ENCODE data around the gene SLC9A9.
A peak's percentile ranks its signal among the peaks of the same experiment; 100 is the strongest.

SLC9A9 gene

DNA sequence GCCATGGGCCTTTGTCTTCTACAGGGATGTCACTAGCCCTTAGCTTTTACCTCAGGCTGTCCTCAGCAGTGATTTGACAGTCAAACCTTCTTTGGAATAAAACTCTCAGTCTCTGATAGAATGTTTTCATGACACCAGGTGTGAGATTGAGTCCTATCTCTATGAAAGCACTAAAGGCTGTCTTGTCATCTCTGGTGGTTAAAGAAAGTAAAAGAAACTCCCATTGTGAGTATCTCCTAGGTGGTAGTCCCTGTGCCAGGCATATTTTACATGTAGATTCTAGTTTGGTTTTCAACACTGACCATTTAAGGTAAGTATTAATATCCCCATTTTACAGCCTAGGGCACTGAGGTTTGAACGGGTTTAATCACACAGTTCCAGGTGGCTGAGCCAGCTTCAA lies 368.5 kb downstream of the SLC9A9 start:
- DNase-seq (ENCODE audit: low spot score) = no peak
- TF ChIP-seq, protein P1, sequence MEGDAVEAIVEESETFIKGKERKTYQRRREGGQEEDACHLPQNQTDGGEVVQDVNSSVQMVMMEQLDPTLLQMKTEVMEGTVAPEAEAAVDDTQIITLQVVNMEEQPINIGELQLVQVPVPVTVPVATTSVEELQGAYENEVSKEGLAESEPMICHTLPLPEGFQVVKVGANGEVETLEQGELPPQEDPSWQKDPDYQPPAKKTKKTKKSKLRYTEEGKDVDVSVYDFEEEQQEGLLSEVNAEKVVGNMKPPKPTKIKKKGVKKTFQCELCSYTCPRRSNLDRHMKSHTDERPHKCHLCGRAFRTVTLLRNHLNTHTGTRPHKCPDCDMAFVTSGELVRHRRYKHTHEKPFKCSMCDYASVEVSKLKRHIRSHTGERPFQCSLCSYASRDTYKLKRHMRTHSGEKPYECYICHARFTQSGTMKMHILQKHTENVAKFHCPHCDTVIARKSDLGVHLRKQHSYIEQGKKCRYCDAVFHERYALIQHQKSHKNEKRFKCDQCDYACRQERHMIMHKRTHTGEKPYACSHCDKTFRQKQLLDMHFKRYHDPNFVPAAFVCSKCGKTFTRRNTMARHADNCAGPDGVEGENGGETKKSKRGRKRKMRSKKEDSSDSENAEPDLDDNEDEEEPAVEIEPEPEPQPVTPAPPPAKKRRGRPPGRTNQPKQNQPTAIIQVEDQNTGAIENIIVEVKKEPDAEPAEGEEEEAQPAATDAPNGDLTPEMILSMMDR (IDR thresholded peaks at IDR 0.05; ENCODE audit: extremely low read depth, missing control alignments) = no peak

DNA sequence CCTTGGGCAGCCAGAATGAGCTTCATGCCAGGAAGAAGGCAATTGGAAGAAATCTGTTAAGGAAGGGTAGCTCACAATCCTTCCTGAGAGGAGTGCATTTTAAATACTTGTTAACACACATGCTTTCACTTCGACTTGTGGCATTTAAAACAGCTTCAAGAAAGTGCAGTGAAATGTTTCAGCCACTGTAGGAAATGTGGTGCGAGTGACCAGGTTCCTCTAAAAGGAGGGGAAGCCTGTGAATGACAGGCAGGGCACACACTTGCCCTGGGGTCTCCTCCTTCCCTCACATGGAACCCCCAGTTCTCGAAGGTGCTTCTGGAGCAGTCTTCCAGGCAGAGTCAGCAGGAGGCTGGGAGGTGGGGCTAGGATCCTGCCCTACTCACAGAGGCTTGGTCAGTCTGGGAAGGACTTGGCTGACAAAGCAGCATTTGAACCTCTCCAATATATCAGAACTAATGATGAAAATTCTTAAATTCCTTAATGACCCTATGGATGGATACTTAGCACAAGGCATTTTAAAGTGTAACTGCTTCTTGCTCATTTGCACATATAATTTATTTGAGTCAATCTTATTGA lies 370.1 kb downstream of the SLC9A9 start:
- DNase-seq (ENCODE audit: low spot score) = no peak
- TF ChIP-seq, protein P1 (IDR thresholded peaks at IDR 0.05; ENCODE audit: extremely low read depth, missing control alignments) = peak; percentile 1

DNA sequence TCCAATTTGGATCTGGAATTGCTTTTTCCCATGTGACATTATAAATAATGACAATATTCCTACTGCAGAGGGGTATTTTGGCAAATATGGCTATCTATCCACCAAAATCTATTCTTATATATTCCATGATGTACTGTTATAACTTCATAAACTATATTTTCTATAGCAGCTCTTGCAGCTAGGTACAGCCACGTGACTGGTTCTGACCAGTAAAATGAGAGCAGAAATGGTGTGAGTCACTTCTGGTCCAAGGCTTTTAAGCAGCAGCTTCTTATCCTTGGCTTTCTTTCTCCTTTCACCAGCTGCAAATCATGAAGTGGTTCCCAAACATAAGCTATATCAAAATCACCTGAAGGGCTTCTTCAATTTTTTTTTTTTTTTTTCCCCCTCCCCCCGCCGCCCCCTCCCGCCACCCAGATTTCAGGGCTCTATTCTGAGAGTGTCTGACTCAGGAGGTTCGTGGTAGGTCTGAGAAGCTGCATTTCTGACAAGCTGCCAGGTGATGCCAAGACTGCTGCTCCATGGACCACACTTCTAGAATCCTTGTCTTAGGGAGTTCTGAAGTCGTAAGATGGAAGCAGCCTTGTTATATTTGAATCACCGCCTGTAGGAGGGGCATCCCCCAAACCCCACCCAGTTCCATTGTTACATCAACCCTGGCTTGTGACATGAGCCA lies 371.2 kb downstream of the SLC9A9 start:
- DNase-seq (ENCODE audit: low spot score) = no peak
- TF ChIP-seq, protein P1 (IDR thresholded peaks at IDR 0.05; ENCODE audit: extremely low read depth, missing control alignments) = no peak

DNA sequence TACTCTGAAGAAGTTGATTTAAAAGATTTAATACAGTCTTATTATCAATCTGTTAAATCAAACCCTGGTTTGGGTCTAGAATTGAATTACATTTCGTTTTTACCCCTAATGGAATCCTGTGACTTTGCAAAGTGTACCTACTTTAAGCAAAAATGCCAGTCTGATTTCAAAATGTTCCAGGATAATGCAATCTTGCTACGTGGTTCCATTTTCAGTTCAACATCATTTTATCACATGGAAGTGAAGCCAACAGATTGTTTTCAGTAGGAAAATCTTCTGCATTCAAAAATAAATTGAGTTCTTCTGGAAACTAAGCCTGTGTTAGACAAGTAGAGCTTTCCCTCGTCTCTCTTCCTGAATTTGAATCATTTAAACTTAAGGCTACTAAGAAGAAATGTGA lies 372.3 kb downstream of the SLC9A9 start:
- DNase-seq (ENCODE audit: low spot score) = no peak
- TF ChIP-seq, protein P1 (IDR thresholded peaks at IDR 0.05; ENCODE audit: extremely low read depth, missing control alignments) = no peak

DNA sequence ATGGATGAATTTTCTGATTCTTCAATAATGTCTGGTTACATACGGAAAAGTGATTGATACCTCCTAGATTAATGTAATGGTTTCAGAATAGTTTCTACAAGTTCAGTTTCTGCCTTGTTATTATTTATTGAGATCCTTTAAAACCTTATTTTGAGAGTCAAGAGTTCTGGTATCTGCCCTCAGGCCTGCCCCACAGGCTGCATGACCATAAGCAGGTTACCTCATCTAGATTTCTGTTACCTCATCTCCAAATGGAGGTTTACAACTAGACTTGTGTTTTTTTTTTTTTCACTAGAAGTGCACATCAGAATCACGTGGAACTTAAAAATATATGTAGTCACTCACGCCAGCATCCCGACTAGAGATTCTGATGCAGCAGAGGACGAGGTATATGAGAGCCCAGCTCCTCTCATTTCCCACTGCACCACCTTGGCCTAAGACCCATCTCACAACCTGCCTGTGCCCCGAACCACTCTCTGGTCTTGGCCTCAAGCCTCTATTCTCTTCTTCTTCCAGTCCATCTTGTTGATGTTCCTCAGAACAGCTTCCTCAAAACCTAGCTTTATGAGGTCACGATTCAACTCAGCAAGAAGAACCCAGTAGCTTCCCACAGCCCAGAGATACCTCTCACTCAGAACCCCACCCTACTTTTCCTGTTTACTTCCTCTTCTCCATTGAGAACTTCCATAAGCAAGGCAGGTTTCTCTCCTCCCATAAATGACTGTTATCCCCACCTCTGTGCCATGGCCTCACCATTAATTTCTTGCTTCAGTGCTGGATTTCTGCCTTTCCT lies 375.3 kb downstream of the SLC9A9 start:
- TF ChIP-seq, protein P1 (IDR thresholded peaks at IDR 0.05; ENCODE audit: extremely low read depth, missing control alignments) = no peak

DNA sequence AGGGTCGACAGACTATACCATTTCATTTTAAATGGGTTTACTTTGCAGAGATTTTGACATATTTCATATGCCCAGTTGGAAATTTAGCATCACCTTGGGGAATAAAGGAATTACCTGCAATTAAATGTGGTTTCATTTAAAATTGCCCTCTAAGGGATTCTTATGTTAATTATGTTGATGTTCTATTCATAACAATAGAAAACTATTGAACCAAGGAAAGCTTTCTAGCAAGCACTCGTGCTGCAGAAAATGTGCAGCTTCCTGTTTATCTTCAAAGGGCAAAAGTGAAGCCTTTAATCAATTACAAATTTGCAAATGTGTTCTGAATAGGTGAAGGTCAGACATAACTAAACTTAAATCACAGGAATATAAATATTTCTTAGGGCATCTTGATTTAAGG lies 376.6 kb downstream of the SLC9A9 start:
- TF ChIP-seq, protein P1 (IDR thresholded peaks at IDR 0.05; ENCODE audit: extremely low read depth, missing control alignments) = no peak
- DNase-seq (ENCODE audit: low spot score) = no peak

More for the DNA sequence above, 375.3 kb downstream of the SLC9A9 start:
- no peak for DNase-seq (ENCODE audit: low spot score)

DNA sequence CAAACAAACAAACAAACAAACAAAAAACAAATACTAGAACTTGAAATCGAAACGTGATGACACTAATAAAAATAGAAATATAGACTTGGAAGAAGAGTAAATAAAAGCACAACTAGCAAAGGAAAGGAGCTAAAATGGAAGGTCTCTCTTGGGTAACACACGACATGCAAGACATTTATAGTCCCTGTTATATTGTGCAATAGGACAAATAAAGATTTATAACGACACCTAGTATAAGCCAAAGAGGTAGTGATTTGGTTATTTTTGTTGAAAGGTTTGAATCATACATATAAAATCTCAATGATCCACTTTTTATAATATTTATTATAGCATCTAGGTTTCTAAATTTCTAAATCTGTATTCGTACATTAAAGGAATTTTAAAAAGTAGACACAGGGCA lies 379.1 kb downstream of the SLC9A9 start:
- DNase-seq (ENCODE audit: low spot score) = no peak
- TF ChIP-seq, protein P1 (IDR thresholded peaks at IDR 0.05; ENCODE audit: extremely low read depth, missing control alignments) = no peak

All from GM20000 (cell line).